GM21723 (cell line): ENCODE data around the gene SIRPA.

Experiments
- ATAC-seq: cut with Tn5 transposase; IDR thresholded peaks from one replicate; pipeline ENCODE4 v1.9.1; 2021; ENCODE audit warnings: mild to moderate bottlenecking, moderate library complexity; ENCODE audit not compliant: unreplicated experiment

Gene SIRPA

GRCh38 chr20:1973601-1974440, 78.6 kb downstream of the SIRPA start:
- ATAC-seq: no peak

GRCh38 chr20:1975291-1975690, 80.1 kb downstream of the SIRPA start:
- ATAC-seq: no peak

- ATAC-seq: no peak
Measured at GRCh38 chr20:1979106-1979778, 84.0 kb downstream of the SIRPA start.

- no peak for ATAC-seq
Measured at GRCh38 chr20:1982686-1983085, 87.5 kb downstream of the SIRPA start.

GRCh38 chr20:1983301-1983700, 88.1 kb downstream of the SIRPA start:
- ATAC-seq: no peak

- ATAC-seq: no peak
Measured at GRCh38 chr20:1987826-1988225, 92.6 kb downstream of the SIRPA start.
